Measurements from ENCODE around the gene MYL3.

Gene MYL3

DNA sequence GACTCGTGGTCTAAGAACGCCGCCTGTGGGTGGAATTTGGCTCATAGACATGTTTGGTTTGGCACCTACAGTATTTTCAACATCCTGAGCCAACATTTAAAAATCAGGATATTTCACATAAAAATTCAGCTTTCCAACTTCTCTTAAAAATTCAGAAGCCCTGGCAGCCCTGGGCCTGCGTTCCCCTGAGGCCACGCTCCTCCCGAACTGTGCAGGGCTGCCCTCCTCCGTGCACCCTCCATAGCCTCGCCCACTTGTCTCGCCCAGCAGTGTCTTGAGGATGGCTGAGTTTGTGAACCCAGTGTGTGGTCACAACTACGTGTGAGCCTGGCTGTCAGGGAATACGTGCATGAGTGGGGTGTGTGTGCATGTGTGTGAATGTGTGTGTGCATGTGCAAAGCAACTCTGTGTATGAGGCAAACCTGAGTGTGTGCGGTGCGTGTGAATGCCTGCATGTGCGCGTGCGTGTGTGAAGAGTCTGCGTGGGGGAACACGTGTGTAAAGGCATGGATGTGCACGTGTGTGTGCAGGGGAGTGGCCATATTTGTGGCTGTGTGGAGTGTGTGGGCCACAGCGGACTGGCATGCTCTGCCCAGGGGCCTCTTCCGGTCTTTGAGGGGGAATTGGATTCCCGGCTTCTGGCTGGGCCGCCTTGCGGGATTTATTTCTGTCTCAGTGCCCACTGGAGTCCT lies 45.2 kb upstream of the MYL3 start:
- no peaks in the 10 kb centered on the region for H3K9me3 Mint-ChIP-seq
- H3K27ac Mint-ChIP-seq: no peak overlapping the region
- H3K27me3 Mint-ChIP-seq (ENCODE audit: low read depth, poor library complexity): no peaks in the 10 kb centered on the region
- peaks cover 11% of the 10 kb centered on the region for H3K36me3 Mint-ChIP-seq (ENCODE audit: low read depth)
- no peak for DNase-seq
- TF ChIP-seq, protein P1, sequence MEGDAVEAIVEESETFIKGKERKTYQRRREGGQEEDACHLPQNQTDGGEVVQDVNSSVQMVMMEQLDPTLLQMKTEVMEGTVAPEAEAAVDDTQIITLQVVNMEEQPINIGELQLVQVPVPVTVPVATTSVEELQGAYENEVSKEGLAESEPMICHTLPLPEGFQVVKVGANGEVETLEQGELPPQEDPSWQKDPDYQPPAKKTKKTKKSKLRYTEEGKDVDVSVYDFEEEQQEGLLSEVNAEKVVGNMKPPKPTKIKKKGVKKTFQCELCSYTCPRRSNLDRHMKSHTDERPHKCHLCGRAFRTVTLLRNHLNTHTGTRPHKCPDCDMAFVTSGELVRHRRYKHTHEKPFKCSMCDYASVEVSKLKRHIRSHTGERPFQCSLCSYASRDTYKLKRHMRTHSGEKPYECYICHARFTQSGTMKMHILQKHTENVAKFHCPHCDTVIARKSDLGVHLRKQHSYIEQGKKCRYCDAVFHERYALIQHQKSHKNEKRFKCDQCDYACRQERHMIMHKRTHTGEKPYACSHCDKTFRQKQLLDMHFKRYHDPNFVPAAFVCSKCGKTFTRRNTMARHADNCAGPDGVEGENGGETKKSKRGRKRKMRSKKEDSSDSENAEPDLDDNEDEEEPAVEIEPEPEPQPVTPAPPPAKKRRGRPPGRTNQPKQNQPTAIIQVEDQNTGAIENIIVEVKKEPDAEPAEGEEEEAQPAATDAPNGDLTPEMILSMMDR (IDR thresholded peaks at IDR 0.05): no peak
- H3K4me3 Mint-ChIP-seq: no peak overlapping the region
- peaks cover 4% of the 10 kb centered on the region for H3K4me1 Mint-ChIP-seq

DNA sequence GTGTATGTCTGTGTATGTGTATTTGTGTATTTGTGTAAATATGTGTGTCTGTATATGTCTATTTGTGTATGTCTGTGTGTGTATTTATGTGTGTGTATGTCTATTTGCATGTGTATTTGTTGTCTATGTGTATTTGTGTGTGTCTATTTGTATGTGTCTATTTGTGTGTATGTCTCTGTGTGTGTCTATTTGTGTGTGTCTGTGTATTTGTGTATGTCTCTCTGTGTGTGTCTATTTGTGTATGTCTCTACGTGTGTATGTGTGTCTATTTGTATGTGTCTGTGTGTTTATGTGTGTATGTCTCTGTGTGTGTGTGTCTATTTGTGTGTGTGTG lies 44.7 kb upstream of the MYL3 start:
- no peaks in the 10 kb centered on the region for H3K27me3 Mint-ChIP-seq (ENCODE audit: low read depth, poor library complexity)
- peaks cover 4% of the 10 kb centered on the region for H3K4me1 Mint-ChIP-seq
- peaks cover 6% of the 10 kb centered on the region for H3K36me3 Mint-ChIP-seq (ENCODE audit: low read depth)
- H3K9me3 Mint-ChIP-seq: no peaks in the 10 kb centered on the region
- H3K27ac Mint-ChIP-seq: no peak overlapping the region
- TF ChIP-seq, protein P1 (IDR thresholded peaks at IDR 0.05): no peak
- no peak overlapping the region for H3K4me3 Mint-ChIP-seq
- no peak for DNase-seq

DNA sequence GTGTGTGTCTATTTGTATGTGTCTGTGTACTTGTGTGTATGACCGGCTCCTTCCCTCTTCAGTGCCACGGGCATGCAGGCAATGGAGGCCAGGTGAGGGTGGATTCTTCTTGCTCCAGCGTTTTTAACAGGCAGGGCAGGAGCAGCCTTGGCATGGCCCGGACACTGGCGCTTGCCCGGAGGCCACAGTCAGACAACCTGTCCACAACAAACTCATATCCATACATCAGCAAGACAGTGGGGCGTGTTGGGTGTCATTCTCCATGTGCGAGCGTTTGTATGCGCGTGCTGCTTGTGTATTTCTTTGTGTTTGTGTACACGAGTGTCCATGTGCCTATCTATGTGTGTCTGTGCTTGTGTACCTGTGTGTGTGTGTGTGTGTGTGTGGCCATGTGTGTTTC lies 44.0 kb upstream of the MYL3 start:
- no peak for DNase-seq
- H3K36me3 Mint-ChIP-seq (ENCODE audit: low read depth): peaks cover 2% of the 10 kb centered on the region

DNA sequence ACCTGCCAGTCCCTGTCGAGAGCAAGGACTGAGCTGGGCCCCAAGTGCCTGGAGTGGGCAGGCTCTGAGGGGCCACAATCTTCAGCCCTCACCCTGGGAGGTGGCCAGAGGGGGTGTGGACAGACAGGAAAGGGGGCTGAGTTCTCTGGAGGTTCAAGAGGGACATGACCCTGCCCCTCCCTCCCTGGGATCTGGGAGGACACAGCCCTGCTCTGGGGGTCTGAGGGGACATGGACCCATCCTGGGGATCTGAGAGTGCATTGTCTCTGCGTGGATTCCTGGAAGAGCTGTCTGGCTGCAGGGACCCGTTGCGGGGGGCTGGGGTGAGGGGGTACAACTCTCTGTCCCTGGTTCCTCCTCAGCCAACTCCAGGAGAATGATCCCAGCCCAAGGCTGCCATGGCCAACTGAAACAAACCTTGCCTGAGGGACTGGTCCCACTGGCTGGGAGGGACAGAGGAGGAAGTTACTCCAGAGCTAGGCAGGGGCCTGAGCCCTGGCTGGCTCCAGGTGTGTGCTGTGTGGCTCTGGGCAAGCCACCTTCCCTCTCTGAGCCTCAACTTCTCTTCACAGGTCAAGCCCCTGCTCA lies 43.3 kb upstream of the MYL3 start:
- no peak overlapping the region for H3K27ac Mint-ChIP-seq
- no peak overlapping the region for H3K4me3 Mint-ChIP-seq
- H3K4me1 Mint-ChIP-seq: peaks cover 4% of the 10 kb centered on the region
- TF ChIP-seq, protein P1 (IDR thresholded peaks at IDR 0.05): no peak
- DNase-seq: no peak
- H3K9me3 Mint-ChIP-seq: no peaks in the 10 kb centered on the region
- no peaks in the 10 kb centered on the region for H3K27me3 Mint-ChIP-seq (ENCODE audit: low read depth, poor library complexity)
- no peaks in the 10 kb centered on the region for H3K36me3 Mint-ChIP-seq (ENCODE audit: low read depth)

More for the DNA sequence above, 44.0 kb upstream of the MYL3 start:
- TF ChIP-seq, protein P1 (IDR thresholded peaks at IDR 0.05): no peak
- Mint-ChIP-seq H3K27me3 (ENCODE audit: low read depth, poor library complexity) (no peaks in the 10 kb centered on the region), H3K9me3 (no peaks in the 10 kb centered on the region), H3K4me1 (peaks cover 4% of the 10 kb centered on the region), H3K4me3 (no peak overlapping the region), H3K27ac (no peak overlapping the region)

DNA sequence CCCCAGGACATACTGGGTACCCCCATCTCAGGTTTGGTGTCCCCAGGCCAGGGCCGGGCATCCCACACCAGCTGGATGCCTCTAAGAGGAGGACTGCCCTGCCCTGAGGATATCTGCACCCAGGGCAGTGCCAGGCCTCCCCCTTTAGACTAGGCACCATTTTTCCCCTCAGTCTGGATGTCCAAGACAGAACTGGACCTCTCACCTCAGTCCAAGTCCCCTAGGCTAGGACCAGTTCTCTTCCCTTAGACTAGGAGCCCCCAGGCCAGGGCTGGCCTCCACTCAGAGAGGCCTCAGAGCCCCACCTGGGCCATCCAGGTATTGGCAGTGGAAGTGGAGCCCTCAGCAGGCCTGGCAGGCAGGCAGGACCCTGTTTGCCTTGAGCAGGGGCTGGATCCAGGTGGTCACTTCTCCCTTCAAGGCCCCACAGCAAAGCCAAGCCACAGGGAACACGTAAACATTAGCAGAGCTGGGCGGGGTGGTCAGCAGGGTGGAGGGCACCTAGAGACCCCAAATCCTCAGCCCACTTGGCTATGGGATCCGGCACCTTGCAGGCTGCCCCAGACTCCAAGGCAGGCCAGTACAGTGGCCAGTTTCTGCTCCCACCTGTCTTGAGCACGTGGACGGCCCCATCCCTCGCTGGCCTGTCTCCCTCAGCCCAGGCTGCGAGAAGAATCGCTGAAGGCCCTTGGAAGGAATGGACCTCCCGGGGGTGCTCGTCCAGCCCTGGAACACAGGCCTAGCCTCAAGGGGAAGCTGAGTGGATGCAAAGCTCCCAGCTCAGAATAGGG lies 42.6 kb upstream of the MYL3 start:
- Mint-ChIP-seq H3K4me1 (peaks cover 4% of the 10 kb centered on the region), H3K27me3 (ENCODE audit: low read depth, poor library complexity) (no peaks in the 10 kb centered on the region), H3K27ac (no peak overlapping the region), H3K4me3 (no peak overlapping the region), H3K36me3 (ENCODE audit: low read depth) (no peaks in the 10 kb centered on the region), H3K9me3 (no peaks in the 10 kb centered on the region)
- TF ChIP-seq, protein P1 (IDR thresholded peaks at IDR 0.05): no peak
- no peak for DNase-seq

Data from nephron progenitor cell (in vitro differentiated cells).